ENCODE data around the gene KATNAL2.
"Not testable (repeated sequence)": the region's sequence is repeated elsewhere in the genome, so short reads cannot be mapped to it uniquely, and the experiment has no call there.

KATNAL2 gene

DNA sequence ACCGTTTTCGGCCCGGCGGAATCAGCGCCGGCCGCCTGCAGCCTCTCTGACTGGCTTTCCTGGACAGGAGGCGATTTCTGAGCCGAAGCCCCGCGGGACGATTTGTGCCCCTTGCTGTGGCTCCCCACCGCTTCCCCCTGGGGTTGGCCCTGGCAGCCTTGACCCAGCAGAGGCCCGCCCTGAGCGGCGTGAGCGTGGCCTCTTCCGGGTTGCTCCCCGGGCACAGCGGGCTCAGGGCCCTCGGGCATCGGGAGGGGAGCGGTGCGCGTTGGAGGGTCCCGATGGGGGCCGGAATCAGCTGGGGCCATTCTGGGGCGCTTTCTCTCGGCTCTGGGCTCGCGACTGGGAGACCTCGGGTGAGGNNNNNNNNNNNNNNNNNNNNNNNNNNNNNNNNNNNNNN is 52.1 kb downstream of the KATNAL2 start:
- DNase-seq: not testable (repeated sequence)

DNA sequence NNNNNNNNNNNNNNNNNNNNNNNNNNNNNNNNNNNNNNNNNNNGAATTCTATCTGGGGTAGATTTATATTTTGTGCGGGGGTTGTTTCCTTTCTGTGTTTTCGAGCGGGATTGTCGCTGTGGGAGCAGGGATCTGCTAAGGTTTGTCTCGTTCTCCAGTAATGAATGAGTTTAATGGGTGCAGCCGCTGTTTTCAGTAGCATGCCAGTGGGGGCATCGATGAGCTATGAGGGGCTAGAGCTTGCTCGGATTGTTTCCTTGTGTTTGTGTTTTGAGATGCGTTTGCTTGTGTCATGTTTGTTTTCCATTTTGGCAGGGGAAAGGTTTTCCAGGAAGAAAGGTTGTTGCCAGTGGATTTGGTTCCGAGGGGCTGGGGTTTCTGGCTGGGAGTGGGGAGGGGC is 102.5 kb downstream of the KATNAL2 start:
- DNase-seq: not testable (repeated sequence)

DNA sequence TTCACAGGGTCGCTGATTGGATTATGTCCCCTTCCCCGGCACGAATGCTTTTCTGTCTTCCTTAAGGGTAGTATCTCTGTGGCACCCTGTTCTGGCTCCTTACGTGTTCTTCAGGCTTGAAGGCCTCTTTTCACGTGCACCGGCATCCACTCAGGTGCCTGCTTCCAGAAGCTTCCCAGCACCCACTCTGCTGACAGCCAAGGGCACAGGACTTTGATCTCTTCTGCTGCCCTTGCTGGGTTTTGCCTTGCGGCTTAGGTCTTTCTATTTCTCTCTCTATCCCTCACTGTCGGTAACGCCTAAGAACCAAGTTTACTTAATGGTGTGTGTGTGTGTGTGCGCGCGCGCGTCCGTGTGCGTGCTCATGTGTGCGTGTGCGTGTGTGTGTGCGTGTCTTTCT is 103.4 kb downstream of the KATNAL2 start:
- DNase-seq: not testable (repeated sequence)

DNA sequence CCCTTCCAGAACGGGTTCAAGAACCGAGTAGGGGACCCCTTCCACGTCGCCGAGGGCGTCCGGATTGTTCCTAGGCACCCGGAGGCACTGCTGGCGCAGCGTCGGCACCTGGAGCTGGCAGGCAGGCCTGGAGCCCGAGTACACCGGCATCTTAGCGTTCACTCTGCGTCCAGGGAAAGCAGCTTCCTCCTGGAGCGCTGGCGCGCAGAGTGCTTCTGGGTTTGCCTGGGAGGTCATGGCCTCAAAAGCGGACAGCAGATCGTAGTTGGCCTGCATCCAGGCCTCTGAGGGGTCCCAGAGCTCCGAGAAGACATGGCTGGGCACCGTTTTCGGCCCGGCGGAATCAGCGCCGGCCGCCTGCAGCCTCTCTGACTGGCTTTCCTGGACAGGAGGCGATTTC is 105.4 kb downstream of the KATNAL2 start:
- not testable (repeated sequence) for DNase-seq

DNA sequence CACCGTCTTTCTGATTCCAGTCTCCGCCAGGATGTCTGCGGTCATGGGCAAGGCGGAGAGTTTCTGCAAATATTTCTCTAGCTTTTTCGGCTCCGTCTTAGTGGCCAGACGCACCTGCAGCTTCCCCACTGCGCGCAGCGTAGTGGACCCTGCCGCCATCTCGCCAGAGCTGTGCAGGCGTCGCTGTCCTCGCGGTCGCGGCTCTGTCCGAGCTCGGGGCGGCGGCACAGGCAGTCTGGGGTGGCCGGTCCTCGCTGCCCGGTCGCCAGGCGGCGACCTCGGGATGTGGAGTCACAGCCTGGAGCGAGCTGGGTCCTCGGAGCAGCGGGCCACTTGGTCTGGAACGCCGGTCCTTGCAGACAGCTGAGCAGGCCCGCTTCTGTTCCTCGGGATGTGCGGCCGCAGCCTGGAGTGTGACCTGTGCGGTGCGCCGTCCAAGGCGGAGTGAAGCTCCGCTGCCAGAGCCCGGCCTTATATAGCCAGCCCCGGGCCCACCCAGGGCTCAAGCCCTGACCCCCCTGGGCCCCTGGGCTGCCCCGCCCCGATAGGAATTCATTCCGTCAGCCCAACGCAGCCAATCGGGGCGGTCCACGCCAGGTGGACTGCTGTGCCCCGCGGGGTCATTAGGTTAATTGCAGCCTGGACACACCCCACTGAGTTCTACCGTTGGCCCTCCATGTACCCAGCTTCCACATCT is 106.5 kb downstream of the KATNAL2 start:
- not testable (repeated sequence) for DNase-seq

DNA sequence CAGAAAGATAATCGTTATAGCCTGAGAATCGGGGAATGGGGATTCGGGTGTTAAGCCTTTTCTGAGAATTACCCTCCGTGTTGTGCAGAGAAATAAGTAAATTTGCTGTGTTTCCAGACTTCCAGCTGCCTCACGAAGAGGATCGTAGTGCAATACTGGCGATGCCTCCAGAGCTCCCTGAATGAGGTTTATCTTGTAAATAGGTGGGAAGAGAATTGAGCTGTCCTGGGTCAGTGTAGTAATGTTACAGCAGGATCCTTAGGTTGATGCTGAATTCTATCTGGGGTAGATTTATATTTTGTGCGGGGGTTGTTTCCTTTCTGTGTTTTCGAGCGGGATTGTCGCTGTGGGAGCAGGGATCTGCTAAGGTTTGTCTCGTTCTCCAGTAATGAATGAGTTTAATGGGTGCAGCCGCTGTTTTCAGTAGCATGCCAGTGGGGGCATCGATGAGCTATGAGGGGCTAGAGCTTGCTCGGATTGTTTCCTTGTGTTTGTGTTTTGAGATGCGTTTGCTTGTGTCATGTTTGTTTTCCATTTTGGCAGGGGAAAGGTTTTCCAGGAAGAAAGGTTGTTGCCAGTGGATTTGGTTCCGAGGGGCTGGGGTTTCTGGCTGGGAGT is 108.3 kb downstream of the KATNAL2 start:
- DNase-seq: not testable (repeated sequence)

DNA sequence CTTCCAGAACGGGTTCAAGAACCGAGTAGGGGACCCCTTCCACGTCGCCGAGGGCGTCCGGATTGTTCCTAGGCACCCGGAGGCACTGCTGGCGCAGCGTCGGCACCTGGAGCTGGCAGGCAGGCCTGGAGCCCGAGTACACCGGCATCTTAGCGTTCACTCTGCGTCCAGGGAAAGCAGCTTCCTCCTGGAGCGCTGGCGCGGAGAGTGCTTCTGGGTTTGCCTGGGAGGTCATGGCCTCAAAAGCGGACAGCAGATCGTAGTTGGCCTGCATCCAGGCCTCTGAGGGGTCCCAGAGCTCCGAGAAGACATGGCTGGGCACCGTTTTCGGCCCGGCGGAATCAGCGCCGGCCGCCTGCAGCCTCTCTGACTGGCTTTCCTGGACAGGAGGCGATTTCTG is 111.3 kb downstream of the KATNAL2 start:
- not testable (repeated sequence) for DNase-seq

DNA sequence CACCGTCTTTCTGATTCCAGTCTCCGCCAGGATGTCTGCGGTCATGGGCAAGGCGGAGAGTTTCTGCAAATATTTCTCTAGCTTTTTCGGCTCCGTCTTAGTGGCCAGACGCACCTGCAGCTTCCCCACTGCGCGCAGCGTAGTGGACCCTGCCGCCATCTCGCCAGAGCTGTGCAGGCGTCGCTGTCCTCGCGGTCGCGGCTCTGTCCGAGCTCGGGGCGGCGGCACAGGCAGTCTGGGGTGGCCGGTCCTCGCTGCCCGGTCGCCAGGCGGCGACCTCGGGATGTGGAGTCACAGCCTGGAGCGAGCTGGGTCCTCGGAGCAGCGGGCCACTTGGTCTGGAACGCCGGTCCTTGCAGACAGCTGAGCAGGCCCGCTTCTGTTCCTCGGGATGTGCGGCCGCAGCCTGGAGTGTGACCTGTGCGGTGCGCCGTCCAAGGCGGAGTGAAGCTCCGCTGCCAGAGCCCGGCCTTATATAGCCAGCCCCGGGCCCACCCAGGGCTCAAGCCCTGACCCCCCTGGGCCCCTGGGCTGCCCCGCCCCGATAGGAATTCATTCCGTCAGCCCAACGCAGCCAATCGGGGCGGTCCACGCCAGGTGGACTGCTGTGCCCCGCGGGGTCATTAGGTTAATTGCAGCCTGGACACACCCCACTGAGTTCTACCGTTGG is 112.4 kb downstream of the KATNAL2 start:
- not testable (repeated sequence) for DNase-seq

DNA sequence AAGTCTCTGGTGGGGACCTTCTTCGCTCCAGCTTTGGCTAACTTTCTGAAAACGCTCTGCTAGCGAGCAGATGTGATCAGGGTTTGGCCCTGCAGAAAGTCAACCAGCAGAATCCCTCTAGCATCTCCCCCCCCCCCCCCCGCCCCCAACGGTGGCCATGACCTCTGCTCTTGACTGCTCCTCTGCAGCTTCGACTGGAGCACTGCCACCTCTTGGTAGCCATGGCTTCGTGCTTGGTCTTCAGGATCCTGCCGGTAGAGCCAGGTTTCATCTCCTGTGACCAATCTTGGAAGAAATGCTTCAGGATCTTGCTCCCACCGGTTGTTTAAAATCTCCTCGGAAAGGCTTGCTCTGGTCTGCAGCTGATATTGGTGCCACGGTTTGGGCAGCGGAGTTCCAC is 113.5 kb downstream of the KATNAL2 start:
- not testable (repeated sequence) for DNase-seq

DNA sequence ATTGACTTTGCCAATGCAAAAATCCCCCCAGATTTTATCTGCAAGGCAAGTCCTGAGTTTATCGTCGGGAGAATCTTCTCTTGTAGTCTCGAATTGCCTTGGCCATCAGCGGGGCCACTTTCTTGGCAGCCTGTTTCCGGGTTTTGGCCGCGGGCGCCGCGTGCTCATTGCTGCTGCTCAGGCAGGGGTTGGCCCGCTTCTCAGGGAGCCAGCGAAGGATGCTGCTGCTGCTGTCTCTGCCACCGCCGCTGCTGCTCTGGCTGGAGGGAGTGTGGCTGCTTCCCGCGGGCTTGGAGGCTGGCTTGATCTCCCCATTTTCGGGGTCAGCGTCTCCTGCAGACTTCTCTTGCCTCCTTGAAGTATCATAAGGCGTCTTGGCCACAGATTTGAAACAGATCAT is 115.5 kb downstream of the KATNAL2 start:
- TF ChIP-seq POLR2A (IDR thresholded peaks at IDR 0.05; ENCODE audit: low read length) (no peak), GATA1 (IDR thresholded peaks at IDR 0.05; ENCODE audit: low read depth, low read length) (no peak)
- no peak for DNase-seq

DNA sequence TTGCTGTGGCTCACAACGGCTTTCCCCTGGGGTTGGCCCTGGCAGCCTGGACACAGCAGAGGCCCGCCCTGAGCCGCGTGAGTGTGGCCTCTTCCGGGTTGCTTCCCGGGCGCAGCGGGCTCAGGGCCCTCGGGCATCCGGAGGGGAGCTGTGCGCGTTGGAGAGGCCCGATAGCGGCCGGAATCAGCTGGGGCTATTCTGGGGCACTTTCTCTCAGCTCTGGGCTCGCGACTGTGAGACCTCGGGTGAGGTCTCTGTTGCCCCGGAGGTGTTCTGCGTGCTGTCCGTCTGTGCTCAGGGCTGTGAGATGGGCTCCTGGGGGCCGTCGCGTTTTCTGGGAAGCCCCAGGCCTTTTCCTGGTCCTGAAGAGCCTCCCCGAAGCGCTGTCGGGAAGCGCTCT is 117.2 kb downstream of the KATNAL2 start:
- not testable (repeated sequence) for DNase-seq

DNA sequence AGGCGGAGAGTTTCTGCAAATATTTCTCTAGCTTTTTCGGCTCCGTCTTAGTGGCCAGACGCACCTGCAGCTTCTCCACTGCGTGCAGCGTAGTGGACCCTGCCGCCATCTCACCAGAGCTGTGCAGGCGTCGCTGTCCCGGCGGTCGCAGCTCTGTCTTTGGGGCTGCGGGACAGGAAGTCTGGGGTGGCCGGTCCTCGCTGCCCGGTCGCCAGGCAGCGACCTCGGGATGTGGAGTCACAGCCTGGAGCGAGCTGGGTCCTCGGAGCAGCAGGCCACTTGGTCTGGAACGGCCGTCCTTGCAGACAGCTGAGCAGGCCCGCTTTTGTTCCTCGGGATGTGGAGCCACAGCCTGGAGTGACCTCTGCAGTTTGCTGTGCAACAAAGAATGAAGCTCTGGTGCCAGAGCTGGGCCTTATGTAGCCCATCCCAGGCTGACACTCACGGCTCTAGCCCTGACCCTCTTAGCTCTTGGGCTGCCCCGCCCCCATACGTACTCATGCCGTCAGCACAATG is 117.8 kb downstream of the KATNAL2 start, which contains the start of gene ELOA2:
Gene ELOA2 (minus strand): TSS at position 466 of the 516 bp plus-strand sequence. CDS start 357 bp downstream, at position 109.
- no peak for DNase-seq
- no peak for TF ChIP-seq GATA1 (IDR thresholded peaks at IDR 0.05; ENCODE audit: low read depth, low read length)
- TF ChIP-seq POLR2A (IDR thresholded peaks at IDR 0.05; ENCODE audit: low read length): no peak

DNA sequence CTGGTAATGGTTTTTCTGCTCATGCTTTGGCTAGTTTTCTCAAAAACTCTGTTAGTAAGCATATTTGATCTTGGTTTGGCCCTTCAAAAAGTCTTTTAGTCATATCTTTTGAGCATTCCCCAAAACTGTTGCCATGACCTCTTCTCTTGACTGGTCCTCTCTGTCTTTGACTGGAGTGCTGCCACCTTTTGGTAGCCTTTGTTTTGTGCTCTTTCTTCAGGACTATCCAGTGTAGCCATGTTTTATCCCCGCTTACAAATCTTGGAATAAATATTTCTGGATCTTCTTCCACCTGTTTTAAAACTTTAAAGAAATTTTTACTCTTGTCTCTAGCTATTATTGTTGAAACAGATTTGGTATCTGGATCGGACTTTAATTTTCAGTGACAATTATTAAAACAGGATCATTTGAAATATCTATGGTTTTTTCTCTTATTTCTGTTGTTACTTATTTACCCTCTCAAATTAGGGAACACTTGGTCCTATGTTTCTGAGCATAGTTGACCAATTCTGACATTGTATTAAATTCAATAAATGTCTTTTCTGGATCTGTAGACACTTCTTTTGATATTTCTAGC is 119.0 kb downstream of the KATNAL2 start:
- DNase-seq: peak; percentile 16 to 47
- TF ChIP-seq GATA1 (IDR thresholded peaks at IDR 0.05; ENCODE audit: low read depth, low read length): no peak
- TF ChIP-seq POLR2A (IDR thresholded peaks at IDR 0.05; ENCODE audit: low read length): no peak

DNA sequence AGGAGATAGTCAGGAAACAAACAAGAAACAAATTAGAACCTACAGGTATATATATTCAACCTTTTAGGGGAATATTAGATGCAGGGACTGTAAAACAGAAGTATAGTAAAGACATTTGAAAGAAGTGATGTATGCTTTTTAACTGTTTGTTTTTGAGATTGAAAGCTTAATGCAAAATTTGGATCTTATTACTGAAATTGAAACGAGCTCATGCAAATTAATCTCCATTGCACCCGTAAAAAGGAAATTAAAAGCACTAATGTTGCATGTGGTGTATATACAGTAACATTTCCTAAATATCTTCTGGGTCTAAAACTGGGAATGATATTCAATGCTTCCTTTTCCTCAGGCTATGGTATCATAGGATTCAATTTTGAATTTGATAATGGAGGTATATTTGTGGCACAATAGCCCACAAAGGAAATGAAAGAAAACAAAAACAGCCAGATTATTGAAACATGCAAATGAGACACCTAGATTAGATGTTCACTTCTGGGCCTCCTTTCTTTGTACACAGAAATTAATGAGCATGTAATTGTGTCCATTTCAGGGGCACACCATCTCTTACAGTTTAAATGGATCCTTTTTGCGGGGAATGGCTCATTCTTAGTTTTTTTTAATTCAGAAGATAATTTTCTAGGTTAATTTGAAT is 119.7 kb downstream of the KATNAL2 start:
- TF ChIP-seq POLR2A (IDR thresholded peaks at IDR 0.05; ENCODE audit: low read length) (no peak), GATA1 (IDR thresholded peaks at IDR 0.05; ENCODE audit: low read depth, low read length) (no peak)
- no peak for DNase-seq

DNA sequence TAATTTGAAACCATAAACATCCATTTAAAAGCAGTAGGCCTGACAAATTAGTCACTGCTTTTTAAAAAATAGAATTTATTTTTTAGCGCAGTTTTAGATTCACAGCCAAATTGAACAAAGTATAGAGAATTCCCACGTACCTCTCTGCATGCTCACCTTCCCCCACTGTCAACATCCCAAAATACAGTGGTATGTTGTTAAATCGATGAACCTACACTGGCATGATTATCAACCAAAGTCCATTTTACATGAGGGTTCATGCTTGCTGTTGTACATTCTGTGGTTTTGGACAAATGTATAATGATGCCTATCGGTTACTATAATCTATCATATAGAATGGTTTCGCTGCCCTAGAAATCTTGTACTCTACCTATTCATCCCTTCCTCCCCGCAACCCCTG is 123.6 kb downstream of the KATNAL2 start:
- TF ChIP-seq GATA1 (IDR thresholded peaks at IDR 0.05; ENCODE audit: low read depth, low read length) (no peak), POLR2A (IDR thresholded peaks at IDR 0.05; ENCODE audit: low read length) (no peak)
- DNase-seq: no peak
